ENCODE results near the gene HAUS6.
A peak's percentile ranks its signal among the peaks of the same experiment; 100 is the strongest.
"Not testable (repeated sequence)": the region's sequence is repeated elsewhere in the genome, so short reads cannot be mapped to it uniquely, and the experiment has no call there.

HAUS6 gene

DNA sequence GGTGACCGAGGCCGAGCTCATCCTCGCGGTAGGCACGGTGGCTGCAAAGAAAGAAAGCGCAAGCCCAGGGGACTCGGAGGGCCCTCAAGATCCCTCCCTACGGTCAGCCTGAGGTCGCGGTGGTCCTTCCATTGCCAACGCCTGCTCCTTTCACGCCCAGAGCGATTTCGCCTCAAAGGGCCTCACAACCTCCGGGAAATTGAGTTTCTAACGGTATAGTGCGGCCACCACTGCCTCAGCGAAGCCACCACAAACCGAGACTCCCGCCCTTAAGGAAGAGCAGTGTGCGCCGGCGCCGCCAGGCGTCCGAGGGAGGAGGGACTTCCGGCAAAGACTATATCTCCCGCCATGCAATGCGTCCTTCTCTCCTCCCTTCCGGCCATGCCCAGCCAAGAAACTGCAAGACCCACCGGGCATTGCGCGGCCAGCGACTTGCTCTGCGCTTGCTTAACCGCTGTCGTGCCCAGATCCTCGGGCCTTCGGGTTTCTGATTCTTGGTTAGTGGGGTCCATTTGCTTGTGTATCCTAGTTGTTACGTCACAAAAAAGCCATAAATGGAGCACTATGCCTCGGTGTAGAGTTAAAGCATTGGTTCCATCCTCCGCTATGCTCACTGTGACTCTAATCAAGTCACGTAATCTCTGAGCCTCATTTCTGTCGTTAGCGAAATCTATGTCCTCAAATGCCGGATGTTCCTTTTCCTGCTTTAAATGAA, at the start of gene HAUS6:
TSS of gene HAUS6 (minus strand) at position 274 of the 715 bp plus-strand sequence. CDS start at position 21, 253 bp downstream.
- peak within 1 kb of the TSS; percentile 73 for H3K4me3 ChIP-seq (replicated peaks; ENCODE audit: low read depth, low read length)
- no peaks in the 10 kb centered on the region for H3K27me3 ChIP-seq (replicated peaks; ENCODE audit: control insufficient read depth, insufficient read depth, low read length)
- TF ChIP-seq, protein P1, sequence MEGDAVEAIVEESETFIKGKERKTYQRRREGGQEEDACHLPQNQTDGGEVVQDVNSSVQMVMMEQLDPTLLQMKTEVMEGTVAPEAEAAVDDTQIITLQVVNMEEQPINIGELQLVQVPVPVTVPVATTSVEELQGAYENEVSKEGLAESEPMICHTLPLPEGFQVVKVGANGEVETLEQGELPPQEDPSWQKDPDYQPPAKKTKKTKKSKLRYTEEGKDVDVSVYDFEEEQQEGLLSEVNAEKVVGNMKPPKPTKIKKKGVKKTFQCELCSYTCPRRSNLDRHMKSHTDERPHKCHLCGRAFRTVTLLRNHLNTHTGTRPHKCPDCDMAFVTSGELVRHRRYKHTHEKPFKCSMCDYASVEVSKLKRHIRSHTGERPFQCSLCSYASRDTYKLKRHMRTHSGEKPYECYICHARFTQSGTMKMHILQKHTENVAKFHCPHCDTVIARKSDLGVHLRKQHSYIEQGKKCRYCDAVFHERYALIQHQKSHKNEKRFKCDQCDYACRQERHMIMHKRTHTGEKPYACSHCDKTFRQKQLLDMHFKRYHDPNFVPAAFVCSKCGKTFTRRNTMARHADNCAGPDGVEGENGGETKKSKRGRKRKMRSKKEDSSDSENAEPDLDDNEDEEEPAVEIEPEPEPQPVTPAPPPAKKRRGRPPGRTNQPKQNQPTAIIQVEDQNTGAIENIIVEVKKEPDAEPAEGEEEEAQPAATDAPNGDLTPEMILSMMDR (IDR thresholded peaks at IDR 0.05; ENCODE audit: insufficient read depth, low read length, poor library complexity, severe bottlenecking) = peak; percentile 8
- peak; percentile 97 for DNase-seq (ENCODE audit: extremely low read depth, insufficient read length)
- H3K36me3 ChIP-seq (ENCODE audit: control insufficient read depth, insufficient read depth, low read length) = peaks cover 1% of the 10 kb centered on the region

GRCh38 chr9:19152160-19152498, 49.4 kb upstream of the HAUS6 start:
- H3K4me3 ChIP-seq (replicated peaks; ENCODE audit: low read depth, low read length); DNase-seq (ENCODE audit: extremely low read depth, insufficient read length); H3K27me3 ChIP-seq (replicated peaks; ENCODE audit: control insufficient read depth, insufficient read depth, low read length); H3K36me3 ChIP-seq (ENCODE audit: control insufficient read depth, insufficient read depth, low read length): not testable (repeated sequence)

DNA sequence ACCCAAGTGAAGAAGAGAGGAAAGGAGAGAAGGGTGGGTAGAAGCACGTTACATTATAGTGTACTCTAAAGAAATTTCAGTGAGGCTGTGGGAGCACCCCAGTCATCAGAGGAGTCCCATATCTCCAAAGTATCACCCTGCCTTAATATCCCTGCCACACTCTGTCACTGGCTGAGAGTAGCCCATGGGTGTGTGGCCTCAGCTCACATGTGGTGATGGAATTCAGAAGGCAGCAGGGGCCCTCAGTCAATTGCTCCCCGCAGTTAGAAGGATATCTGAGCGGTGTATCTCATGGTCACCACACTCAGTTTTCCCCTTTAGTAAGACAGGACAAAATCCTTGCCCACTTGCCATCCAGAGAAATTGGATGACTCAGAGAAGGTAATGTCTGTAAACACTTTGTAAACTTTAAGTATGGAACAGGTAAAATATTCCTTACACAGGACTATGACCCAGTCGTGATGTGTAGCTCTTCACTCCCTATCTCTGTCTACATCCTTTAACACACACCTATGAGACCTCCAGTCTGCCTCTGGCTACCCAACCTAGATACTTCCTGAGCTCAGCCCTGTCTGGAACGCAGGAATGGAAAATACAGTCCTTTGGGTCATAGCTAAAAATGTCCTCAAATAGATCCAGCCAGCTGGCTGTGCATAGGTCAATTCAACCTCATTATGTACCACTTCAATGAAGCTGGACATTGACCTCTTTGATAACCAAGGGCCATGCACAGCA, 48.9 kb upstream of the HAUS6 start:
- no peaks in the 10 kb centered on the region for H3K36me3 ChIP-seq (ENCODE audit: control insufficient read depth, insufficient read depth, low read length)
- no peak for DNase-seq (ENCODE audit: extremely low read depth, insufficient read length)
- H3K4me3 ChIP-seq (replicated peaks; ENCODE audit: low read depth, low read length) = no peak overlapping the region
- no peaks in the 10 kb centered on the region for H3K27me3 ChIP-seq (replicated peaks; ENCODE audit: control insufficient read depth, insufficient read depth, low read length)
- TF ChIP-seq, protein P1 (IDR thresholded peaks at IDR 0.05; ENCODE audit: insufficient read depth, low read length, poor library complexity, severe bottlenecking) = no peak

- TF ChIP-seq, protein P1 (IDR thresholded peaks at IDR 0.05; ENCODE audit: insufficient read depth, low read length, poor library complexity, severe bottlenecking) = no peak
- DNase-seq (ENCODE audit: extremely low read depth, insufficient read length) = no peak
- H3K27me3 ChIP-seq (replicated peaks; ENCODE audit: control insufficient read depth, insufficient read depth, low read length) = no peaks in the 10 kb centered on the region
- H3K36me3 ChIP-seq (ENCODE audit: control insufficient read depth, insufficient read depth, low read length) = no peaks in the 10 kb centered on the region
- H3K4me3 ChIP-seq (replicated peaks; ENCODE audit: low read depth, low read length) = no peak overlapping the region
Measured at GRCh38 chr9:19149230-19149629, 46.5 kb upstream of the HAUS6 start.

DNA sequence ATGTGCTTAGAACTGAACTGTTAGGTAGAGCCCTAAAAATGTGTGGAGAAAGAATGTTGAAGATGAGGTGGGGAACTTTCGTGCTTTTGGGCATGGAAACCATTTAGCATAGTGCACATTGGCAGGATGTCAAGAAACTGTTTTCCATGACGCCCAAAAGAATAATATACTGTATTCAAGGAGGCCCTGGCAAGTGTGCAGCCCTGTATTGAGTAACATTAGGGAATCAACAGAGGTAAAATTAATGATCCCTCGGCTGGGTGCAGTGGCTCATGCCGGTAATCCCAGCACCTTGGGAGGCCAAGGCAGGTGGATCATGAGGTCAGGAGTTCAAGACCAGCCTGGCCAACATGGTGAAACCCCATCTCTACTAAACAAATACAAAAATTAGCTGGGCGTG, 45.5 kb upstream of the HAUS6 start:
- no peaks in the 10 kb centered on the region for H3K27me3 ChIP-seq (replicated peaks; ENCODE audit: control insufficient read depth, insufficient read depth, low read length)
- no peak for DNase-seq (ENCODE audit: extremely low read depth, insufficient read length)
- no peak overlapping the region for H3K4me3 ChIP-seq (replicated peaks; ENCODE audit: low read depth, low read length)
- TF ChIP-seq, protein P1 (IDR thresholded peaks at IDR 0.05; ENCODE audit: insufficient read depth, low read length, poor library complexity, severe bottlenecking) = no peak
- no peaks in the 10 kb centered on the region for H3K36me3 ChIP-seq (ENCODE audit: control insufficient read depth, insufficient read depth, low read length)

DNA sequence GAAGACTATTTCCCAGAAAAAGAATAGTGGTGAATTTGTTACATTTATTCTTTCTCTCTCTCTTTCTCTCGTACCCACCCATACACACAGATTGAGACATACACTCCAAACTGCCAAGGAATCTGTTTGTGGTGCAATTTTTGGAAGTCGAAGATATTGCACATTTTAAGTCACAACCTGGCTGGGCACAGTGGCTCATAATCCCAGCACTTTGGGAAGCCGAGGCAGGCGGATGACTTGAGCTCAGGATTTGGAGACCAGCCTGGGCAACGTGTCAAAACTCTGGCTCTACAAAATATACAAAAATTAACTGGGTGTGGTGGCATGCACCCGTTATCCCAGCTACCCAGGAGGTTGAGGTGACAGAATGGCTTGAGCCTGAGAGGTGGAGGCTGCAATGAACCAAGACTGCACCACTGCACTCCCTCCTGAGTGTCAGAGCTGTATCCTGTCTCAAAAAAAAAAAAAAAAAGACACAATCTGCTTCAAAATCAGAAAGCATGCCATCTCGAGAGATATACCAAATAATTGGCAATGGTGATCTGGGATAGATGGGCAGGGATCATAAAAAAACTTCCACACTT, 43.8 kb upstream of the HAUS6 start:
- TF ChIP-seq, protein P1 (IDR thresholded peaks at IDR 0.05; ENCODE audit: insufficient read depth, low read length, poor library complexity, severe bottlenecking) = no peak
- no peak for DNase-seq (ENCODE audit: extremely low read depth, insufficient read length)
- H3K36me3 ChIP-seq (ENCODE audit: control insufficient read depth, insufficient read depth, low read length) = no peaks in the 10 kb centered on the region
- H3K4me3 ChIP-seq (replicated peaks; ENCODE audit: low read depth, low read length) = no peak overlapping the region
- no peaks in the 10 kb centered on the region for H3K27me3 ChIP-seq (replicated peaks; ENCODE audit: control insufficient read depth, insufficient read depth, low read length)

All from GM06990 (cell line).